ENCODE measurements around the gene HDAC5.
"Not testable (repeated sequence)": the region's sequence is repeated elsewhere in the genome, so short reads cannot be mapped to it uniquely, and the experiment has no call there.

DNA sequence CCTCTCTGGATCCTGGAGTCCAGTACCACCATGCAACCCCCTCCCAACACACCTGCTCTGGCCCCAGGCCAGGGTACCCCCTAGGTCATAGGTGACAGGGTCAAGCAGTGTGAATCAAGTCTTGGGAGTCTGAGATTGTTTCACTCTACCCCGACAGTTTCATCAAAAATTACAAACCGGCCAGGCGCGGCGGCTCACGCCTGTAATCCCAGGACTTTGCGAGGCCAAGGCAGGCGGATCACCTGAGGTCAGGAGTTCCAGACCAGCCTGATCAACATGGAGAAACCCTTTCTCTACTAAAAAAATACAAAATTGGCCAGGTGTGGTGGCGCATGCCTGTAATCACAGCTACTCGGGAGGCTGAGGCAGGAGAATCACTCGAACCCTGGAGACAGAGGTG, 3.2 kb downstream of the HDAC5 start:
- TF ChIP-seq, protein P1, sequence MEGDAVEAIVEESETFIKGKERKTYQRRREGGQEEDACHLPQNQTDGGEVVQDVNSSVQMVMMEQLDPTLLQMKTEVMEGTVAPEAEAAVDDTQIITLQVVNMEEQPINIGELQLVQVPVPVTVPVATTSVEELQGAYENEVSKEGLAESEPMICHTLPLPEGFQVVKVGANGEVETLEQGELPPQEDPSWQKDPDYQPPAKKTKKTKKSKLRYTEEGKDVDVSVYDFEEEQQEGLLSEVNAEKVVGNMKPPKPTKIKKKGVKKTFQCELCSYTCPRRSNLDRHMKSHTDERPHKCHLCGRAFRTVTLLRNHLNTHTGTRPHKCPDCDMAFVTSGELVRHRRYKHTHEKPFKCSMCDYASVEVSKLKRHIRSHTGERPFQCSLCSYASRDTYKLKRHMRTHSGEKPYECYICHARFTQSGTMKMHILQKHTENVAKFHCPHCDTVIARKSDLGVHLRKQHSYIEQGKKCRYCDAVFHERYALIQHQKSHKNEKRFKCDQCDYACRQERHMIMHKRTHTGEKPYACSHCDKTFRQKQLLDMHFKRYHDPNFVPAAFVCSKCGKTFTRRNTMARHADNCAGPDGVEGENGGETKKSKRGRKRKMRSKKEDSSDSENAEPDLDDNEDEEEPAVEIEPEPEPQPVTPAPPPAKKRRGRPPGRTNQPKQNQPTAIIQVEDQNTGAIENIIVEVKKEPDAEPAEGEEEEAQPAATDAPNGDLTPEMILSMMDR (conservative IDR thresholded peaks at IDR 0.05 in 1 of 2, IDR thresholded peaks at IDR 0.05 in 1 of 2; ENCODE audit: low read depth in 1 of 2, low read length in 2 of 2) = not testable (repeated sequence)
- TF ChIP-seq EZH2 (IDR thresholded peaks at IDR 0.05; ENCODE audit: low read length, missing control alignments) = not testable (repeated sequence)
